SU-DHL-6 (cell line): ENCODE results near the gene WDR81.
"Not testable (repeated sequence)": the region's sequence is repeated elsewhere in the genome, so short reads cannot be mapped to it uniquely, and the experiment has no call there.

ENCODE experiments used
- H2AFZ ChIP-seq: fragments of 200-600 bp; sonication (generic); 2 replicates; pipeline ENCODE4 v1.6.1; 2014; ENCODE audit warnings: low read depth, mild to moderate bottlenecking, moderate library complexity, mixed read lengths, antibody characterized with exemption, low read length; ENCODE audit not compliant: severe bottlenecking
- H3F3A ChIP-seq: fragments of 200-600 bp; shearing (Covaris generic); 2 replicates; pipeline ENCODE4 v1.6.0; 2016; ENCODE audit warnings: antibody characterized with exemption, mild to moderate bottlenecking; ENCODE audit not compliant: insufficient read depth
- H3K27ac ChIP-seq: fragments of 200-600 bp; sonication (generic); 2 replicates; pipeline ENCODE4 v1.5.1; 2016; ENCODE audit warnings: low read depth, mild to moderate bottlenecking, low read length, moderate library complexity, mixed read lengths
- H3K27me3 ChIP-seq: fragments of 200-600 bp; sonication (generic), shearing (Covaris generic); 2 replicates; pipeline ENCODE4 v1.6.0; 2014; ENCODE audit warnings: mild to moderate bottlenecking, low read length
- H3K36me3 ChIP-seq: fragments of 200-600 bp; sonication (generic); 2 replicates; pipeline ENCODE4 v1.6.1; 2014; ENCODE audit warnings: mild to moderate bottlenecking, low read length, mixed read lengths
- H3K4me2 ChIP-seq: fragments of 300-600, 200-600 bp; shearing (Covaris generic), sonication (generic); 2 replicates; pipeline ENCODE4 v1.6.0; 2014; ENCODE audit warnings: low read length, low read depth, mild to moderate bottlenecking; ENCODE audit not compliant: poor library complexity, severe bottlenecking
- H3K4me3 ChIP-seq: fragments of 200-600 bp; sonication (generic); 2 replicates; pipeline ENCODE4 v1.5.1; 2014; ENCODE audit warnings: antibody characterized with exemption, low read length, mild to moderate bottlenecking, mixed read lengths; ENCODE audit not compliant: insufficient read depth, poor library complexity, severe bottlenecking
- H3K79me2 ChIP-seq: fragments of 200-600 bp; sonication (generic); 2 replicates; pipeline ENCODE4 v1.6.1; 2014; ENCODE audit warnings: mild to moderate bottlenecking, low read length, moderate library complexity; ENCODE audit not compliant: insufficient read depth
- H3K9ac ChIP-seq: fragments of 200-600 bp; sonication (generic); 2 replicates; pipeline ENCODE4 v1.7.0; 2014; ENCODE audit warnings: mild to moderate bottlenecking, low read length
- H3K9me2 ChIP-seq: fragments of 200-600 bp; sonication (generic); replicated peaks from 2 replicates; pipeline ENCODE4 v1.6.1; 2014; ENCODE audit warnings: low read length; ENCODE audit not compliant: insufficient read depth
- H3K9me3 ChIP-seq: fragments of 200-600 bp; sonication (generic); 2 replicates; pipeline ENCODE4 v1.6.1; 2014; ENCODE audit warnings: low read length, mixed read lengths; ENCODE audit not compliant: insufficient read depth
- H4K20me1 ChIP-seq: fragments of 200-600 bp; sonication (generic); 2 replicates; pipeline ENCODE4 v1.6.1; 2014; ENCODE audit warnings: low read depth, mild to moderate bottlenecking, antibody characterized with exemption, low read length, moderate library complexity, mixed read lengths
- CTCF ChIP-seq: fragments of 200-600 bp; sonication (generic); IDR thresholded peaks from one replicate; pipeline ENCODE4 v1.5.1; 2017; ENCODE audit warnings: antibody characterized with exemption, mild to moderate bottlenecking, low read length, moderate library complexity; ENCODE audit not compliant: insufficient read depth, poor library complexity, severe bottlenecking
- EZH2phosphoT487 ChIP-seq: fragments of 200-600 bp; sonication (generic), shearing (Covaris generic); conservative IDR thresholded peaks from 2 replicates; pipeline ENCODE4 v1.6.1; 2018; ENCODE audit warnings: mild to moderate bottlenecking, antibody characterized with exemption, low read length, moderate library complexity, mixed read lengths

WDR81 gene

DNA sequence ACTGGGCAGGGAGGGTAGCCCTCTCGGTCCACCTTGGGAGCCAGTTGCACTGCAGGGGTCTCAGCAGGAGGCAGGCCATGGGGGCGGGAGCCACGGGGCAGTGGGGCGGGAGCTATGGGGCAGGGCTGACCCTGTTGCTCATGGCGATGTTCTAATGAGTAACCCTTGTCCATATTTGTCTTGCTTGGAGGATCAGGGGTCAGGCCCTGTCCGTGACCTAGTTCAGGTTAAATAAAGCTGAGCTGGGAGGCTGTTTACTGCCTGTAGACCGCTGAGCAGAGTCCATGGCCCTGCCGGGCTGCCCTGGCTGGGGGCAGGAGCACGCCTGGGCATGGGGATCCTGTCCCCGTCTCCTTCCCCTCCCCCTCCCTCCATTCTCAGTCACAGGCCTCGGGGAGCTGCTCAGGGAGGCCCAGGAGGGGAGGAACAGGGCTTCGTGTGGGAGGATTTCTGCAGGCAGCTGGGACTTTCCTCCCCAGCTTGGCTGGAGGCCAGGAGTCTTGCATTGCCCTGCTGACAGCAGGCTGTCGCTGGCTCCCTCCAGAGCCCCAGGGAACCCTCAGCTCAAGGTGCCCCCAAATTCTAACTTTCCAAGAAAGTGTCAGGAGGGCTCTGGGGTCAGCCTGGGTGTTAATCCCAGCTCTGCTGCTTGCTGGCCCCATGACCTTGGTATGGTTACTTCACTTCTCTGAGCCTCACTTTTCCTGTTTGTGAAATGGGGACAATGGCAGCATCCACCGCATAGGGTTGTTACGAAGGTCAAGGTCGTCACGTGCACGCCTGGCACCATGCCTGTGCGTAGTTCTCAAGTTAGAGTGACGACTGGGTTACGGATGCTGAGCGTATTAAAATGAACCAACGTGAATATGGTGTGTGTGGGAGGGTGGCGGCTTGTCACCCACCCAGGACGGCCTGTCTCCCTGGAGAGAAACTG is 12.1 kb downstream of the WDR81 start:
- Histone ChIP-seq H3F3A (no peaks in the 10 kb centered on the region), H3K36me3 (no peaks in the 10 kb centered on the region), H3K27me3 (no peaks in the 10 kb centered on the region), H3K27ac (no peak overlapping the region), H3K79me2 (no peaks in the 10 kb centered on the region), H2AFZ (no peak overlapping the region), H3K9ac (no peak overlapping the region), H4K20me1 (no peaks in the 10 kb centered on the region), H3K4me3 (no peak overlapping the region), H3K9me2 (no peaks in the 10 kb centered on the region), H3K4me2 (no peak overlapping the region), H3K9me3 (no peaks in the 10 kb centered on the region)
- TF ChIP-seq CTCF, result no peak
- no peak for TF ChIP-seq EZH2phosphoT487

DNA sequence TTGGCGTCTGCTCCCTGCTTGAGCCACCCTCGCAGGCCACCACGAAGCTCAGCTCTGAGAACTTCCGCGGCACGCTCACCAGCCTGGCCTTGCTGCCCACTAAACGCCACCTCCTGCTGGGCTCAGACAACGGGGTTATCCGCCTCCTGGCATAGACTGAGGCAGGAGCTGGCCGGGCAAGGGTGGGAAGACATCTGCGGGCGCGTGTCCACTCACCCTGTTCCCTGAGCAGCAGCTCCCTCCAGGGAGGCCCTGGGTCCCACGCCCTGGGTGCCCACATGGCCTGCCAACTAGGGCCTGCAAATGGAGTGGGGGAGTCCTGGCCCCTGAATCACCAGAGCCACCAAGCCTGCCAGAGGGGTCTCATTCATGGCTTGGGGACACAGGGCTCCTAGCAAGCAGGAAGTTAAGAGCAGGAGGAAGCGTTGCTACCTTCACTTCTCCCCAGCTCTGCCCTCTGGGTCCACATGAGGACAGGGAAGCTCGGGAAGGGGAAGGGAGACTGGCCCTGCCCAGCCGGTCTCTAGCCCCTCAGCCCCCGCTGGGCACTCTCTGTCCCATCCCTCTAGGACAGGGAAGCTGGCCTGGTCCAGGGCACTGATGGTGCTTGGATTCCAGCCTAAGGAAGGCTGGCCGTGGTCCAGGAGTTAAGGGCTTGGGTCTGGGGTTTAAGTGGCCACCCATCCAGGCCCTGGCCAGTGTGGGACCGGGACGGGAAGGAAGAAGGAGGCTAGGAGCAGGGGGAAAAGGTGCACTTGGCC is 13.2 kb downstream of the WDR81 start:
- no peak overlapping the region for H3K9ac ChIP-seq
- no peaks in the 10 kb centered on the region for H3K36me3 ChIP-seq
- no peak overlapping the region for H3K4me3 ChIP-seq
- no peaks in the 10 kb centered on the region for H3K79me2 ChIP-seq
- no peak overlapping the region for H2AFZ ChIP-seq
- TF ChIP-seq EZH2phosphoT487, result no peak
- TF ChIP-seq CTCF, result no peak
- no peak overlapping the region for H3K4me2 ChIP-seq
- H4K20me1 ChIP-seq, result no peaks in the 10 kb centered on the region
- no peaks in the 10 kb centered on the region for H3K9me3 ChIP-seq
- H3F3A ChIP-seq, result no peaks in the 10 kb centered on the region
- H3K27me3 ChIP-seq, result no peaks in the 10 kb centered on the region
- no peak overlapping the region for H3K27ac ChIP-seq
- no peaks in the 10 kb centered on the region for H3K9me2 ChIP-seq

GRCh38 chr17:1741899-1742298 is 17.4 kb downstream of the WDR81 start:
- H4K20me1 ChIP-seq, H3K9me2 ChIP-seq, H3K9ac ChIP-seq, H3K4me2 ChIP-seq, H3K9me3 ChIP-seq, H3K4me3 ChIP-seq, H3F3A ChIP-seq, H3K36me3 ChIP-seq, H3K79me2 ChIP-seq, H3K27me3 ChIP-seq, H3K27ac ChIP-seq, H2AFZ ChIP-seq: not testable (repeated sequence)
